ENCODE data around the gene MBNL2.

Gene MBNL2

DNA sequence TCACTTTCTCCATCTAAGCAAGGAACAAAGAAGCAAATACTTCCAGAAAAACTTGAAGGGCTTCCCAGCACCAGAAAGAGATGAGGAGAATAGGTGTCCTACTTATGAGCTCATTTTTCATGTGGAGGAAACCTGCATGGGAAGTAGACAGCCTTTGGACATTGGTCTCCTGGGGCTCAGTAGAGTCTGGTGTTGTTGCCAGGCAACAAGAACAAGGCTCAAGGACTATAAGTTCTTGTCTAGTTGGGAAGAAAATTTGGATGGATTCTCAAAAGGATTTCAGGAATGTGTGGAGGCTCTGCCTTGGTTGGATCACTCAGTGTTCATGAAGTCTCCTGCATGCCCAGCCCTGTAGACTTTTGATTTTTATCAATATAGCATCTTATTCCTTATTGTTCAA, 84.5 kb downstream of the MBNL2 start:
- TF ChIP-seq, protein P1, sequence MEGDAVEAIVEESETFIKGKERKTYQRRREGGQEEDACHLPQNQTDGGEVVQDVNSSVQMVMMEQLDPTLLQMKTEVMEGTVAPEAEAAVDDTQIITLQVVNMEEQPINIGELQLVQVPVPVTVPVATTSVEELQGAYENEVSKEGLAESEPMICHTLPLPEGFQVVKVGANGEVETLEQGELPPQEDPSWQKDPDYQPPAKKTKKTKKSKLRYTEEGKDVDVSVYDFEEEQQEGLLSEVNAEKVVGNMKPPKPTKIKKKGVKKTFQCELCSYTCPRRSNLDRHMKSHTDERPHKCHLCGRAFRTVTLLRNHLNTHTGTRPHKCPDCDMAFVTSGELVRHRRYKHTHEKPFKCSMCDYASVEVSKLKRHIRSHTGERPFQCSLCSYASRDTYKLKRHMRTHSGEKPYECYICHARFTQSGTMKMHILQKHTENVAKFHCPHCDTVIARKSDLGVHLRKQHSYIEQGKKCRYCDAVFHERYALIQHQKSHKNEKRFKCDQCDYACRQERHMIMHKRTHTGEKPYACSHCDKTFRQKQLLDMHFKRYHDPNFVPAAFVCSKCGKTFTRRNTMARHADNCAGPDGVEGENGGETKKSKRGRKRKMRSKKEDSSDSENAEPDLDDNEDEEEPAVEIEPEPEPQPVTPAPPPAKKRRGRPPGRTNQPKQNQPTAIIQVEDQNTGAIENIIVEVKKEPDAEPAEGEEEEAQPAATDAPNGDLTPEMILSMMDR (conservative IDR thresholded peaks at IDR 0.05): no peak
- no peak overlapping the region for H3K27ac ChIP-seq

- H3K27ac ChIP-seq: no peak overlapping the region
- TF ChIP-seq, protein P1 (conservative IDR thresholded peaks at IDR 0.05): no peak
These were observed 85.2 kb downstream of the MBNL2 start for GRCh38 chr13:97307118-97307881.

- TF ChIP-seq, protein P1 (conservative IDR thresholded peaks at IDR 0.05): no peak
- no peak overlapping the region for H3K27ac ChIP-seq
These were observed 85.9 kb downstream of the MBNL2 start for GRCh38 chr13:97307882-97308624.

DNA sequence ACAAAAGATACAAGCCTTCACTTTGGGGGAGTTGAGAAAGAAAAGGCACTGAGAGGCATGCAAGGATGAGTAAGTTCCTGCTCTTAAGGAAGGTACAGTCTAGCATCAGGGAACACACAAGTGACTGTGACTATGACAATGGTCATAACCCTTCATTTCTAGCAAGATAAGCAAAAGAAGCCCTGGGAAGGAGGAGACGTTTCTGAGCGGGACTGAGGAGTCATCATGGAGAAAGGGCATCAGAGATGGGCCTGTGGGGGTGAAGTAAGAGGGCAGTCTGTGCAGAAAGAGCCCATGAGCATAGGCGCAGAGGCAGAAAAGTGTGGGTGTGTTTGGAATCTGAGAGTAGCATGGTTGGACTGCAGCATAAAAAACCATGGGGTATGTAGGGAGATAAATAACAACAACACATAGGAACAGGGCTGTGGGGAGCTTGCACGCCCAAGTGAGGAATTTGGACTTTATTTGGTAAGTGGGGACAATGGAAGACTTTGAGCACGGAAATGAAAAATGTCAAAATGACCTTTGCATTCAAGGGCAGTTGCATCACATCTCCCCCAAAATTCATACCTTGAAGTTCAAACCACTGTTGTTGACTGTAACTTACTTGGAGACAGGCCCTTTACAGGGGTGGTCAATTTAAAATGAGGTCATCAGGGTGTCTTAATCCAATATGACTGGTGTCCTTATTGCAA, 86.7 kb downstream of the MBNL2 start:
- no peak overlapping the region for H3K27ac ChIP-seq

GRCh38 chr13:97310809-97311436, 88.8 kb downstream of the MBNL2 start:
- TF ChIP-seq, protein P1 (conservative IDR thresholded peaks at IDR 0.05): no peak

More for the DNA sequence above, 86.7 kb downstream of the MBNL2 start:
- TF ChIP-seq, protein P1 (conservative IDR thresholded peaks at IDR 0.05): no peak

GRCh38 chr13:97311956-97312355, 89.8 kb downstream of the MBNL2 start:
- no peak overlapping the region for H3K27ac ChIP-seq
- TF ChIP-seq, protein P1 (conservative IDR thresholded peaks at IDR 0.05): no peak

More at GRCh38 chr13:97310809-97311436, 88.8 kb downstream of the MBNL2 start:
- peak overlapping the region; percentile 33 for H3K27ac ChIP-seq
